Measurements from ENCODE around the gene RUFY4.

- TF ChIP-seq EZH2 (IDR thresholded peaks at IDR 0.05; ENCODE audit: insufficient read depth, low read length) = no peak
- TF ChIP-seq CTCF (IDR thresholded peaks at IDR 0.05; ENCODE audit: insufficient read depth, low read depth, low read length) = no peak
Measured at GRCh38 chr2:218028189-218028495, 40.9 kb upstream of the RUFY4 start.

Measured in astrocyte (in vitro differentiated cells and primary cell).